Endothelial cell of umbilical vein (primary cell): ENCODE measurements around the gene VDR.

Experiments used
- CTCF ChIP-seq, 2 donors: IDR thresholded peaks; 1 replicate in 1 of 2; 2 replicates in 1 of 2; pipeline ENCODE4 v1.5.1; 2011; ENCODE audit warnings: low read length in 2 of 2, mild to moderate bottlenecking in 2 of 2, moderate library complexity in 2 of 2, control low read depth in 1 of 2, inconsistent platforms in 1 of 2, low read depth in 1 of 2; ENCODE audit not compliant: insufficient read depth in 1 of 2; ENCODE audit errors: extremely low read depth in 1 of 2
- EZH2 ChIP-seq: IDR thresholded peaks from 2 replicates; pipeline ENCODE4 v1.6.1; 2012; ENCODE audit warnings: borderline replicate concordance, low read depth, mild to moderate bottlenecking, moderate library complexity, low read length, inconsistent platforms; ENCODE audit not compliant: severe bottlenecking
- GATA2 ChIP-seq: IDR thresholded peaks from 2 replicates; pipeline ENCODE4 v1.7.0; 2011; ENCODE audit warnings: low read depth, mild to moderate bottlenecking, moderate library complexity, mixed read lengths, low read length; ENCODE audit not compliant: insufficient read length, insufficient read depth
- MAX ChIP-seq: IDR thresholded peaks from 2 replicates; pipeline ENCODE4 v1.6.1; 2011; ENCODE audit not compliant: insufficient read depth, insufficient read length
- POLR2A ChIP-seq: IDR thresholded peaks from 2 replicates; pipeline ENCODE4 v1.6.1; 2012; ENCODE audit warnings: low read depth, mild to moderate bottlenecking, control low read depth, low read length
- POLR2AphosphoS5 ChIP-seq: IDR thresholded peaks from 2 replicates; pipeline ENCODE4 v1.6.1; 2012; ENCODE audit warnings: low read depth, mild to moderate bottlenecking, control low read depth, low read length, moderate library complexity; ENCODE audit not compliant: insufficient read depth

- TF ChIP-seq POLR2A = no peak
- TF ChIP-seq CTCF (IDR thresholded peaks at IDR 0.05; ENCODE audit: extremely low read depth in 1 of 2, insufficient read depth in 1 of 2, low read depth in 1 of 2, low read length in 2 of 2) = no peak
- TF ChIP-seq MAX = no peak
- TF ChIP-seq EZH2 = no peak
- TF ChIP-seq POLR2AphosphoS5 = no peak
- no peak for TF ChIP-seq GATA2
Measured at GRCh38 chr12:47945341-47945728, 40.5 kb upstream of the VDR start.
